Measurements from ENCODE around the gene SLC35C1. TPM values are rescaled to one million over a fixed set of nuclear protein-coding genes. Genes with fewer than 3 reads are reported as not detected.
A peak's percentile ranks its signal among the peaks of the same experiment; 100 is the strongest.

The SLC35C1 gene
- total and polyA plus RNA-seq, 2 experiments from 2014 or later: 6.8 to 11.0 TPM

- Mint-ChIP-seq H3K9me3 (no peaks in the 10 kb centered on the region), H3K36me3 (ENCODE audit: low read depth) (no peaks in the 10 kb centered on the region; the same call in 2 of the 3 replicates)
- peak overlapping the region; percentile 93; the same call in 1 of the 2 replicates for H2AFZ ChIP-seq
Measured at GRCh38 chr11:45799562-45799961, 5.4 kb upstream of the SLC35C1 start.

More at GRCh38 chr11:45799562-45799961, 5.4 kb upstream of the SLC35C1 start:
- Histone ChIP-seq H3K9me2 (ENCODE audit: insufficient read depth) (no peaks in the 10 kb centered on the region; the same call in 1 of the 2 replicates), H3K79me2 (replicated peaks; ENCODE audit: insufficient read depth) (no peaks in the 10 kb centered on the region), H3F3A (replicated peaks; ENCODE audit: low read depth) (no peaks in the 10 kb centered on the region), H3K27me3 (ENCODE audit: insufficient read depth) (peaks cover 18% of the 10 kb centered on the region), H3K36me3 (ENCODE audit: insufficient read depth) (no peaks in the 10 kb centered on the region), H3K27ac (ENCODE audit: low read depth) (no peak overlapping the region), H3K4me3 (no peak overlapping the region), H3K4me1 (ENCODE audit: insufficient read depth) (no peaks in the 10 kb centered on the region), H4K20me1 (replicated peaks; ENCODE audit: insufficient read depth) (no peaks in the 10 kb centered on the region), H3K4me2 (no peak overlapping the region)
- DNase-seq (ENCODE audit: low spot score) (no peak), ATAC-seq (no peak)
- peaks cover 31% of the 10 kb centered on the region for H3K27me3 Mint-ChIP-seq (ENCODE audit: insufficient read depth, low read depth, poor library complexity)
- no peak overlapping the region for H3K4me3 Mint-ChIP-seq
- TF ChIP-seq ZNF331 (CRISPR knock-in tag; IDR thresholded peaks at IDR 0.05; ENCODE audit: low read depth) (no peak), JUNB (IDR thresholded peaks at IDR 0.05; ENCODE audit: unreplicated experiment) (no peak), STAT1 (IDR thresholded peaks at IDR 0.05; ENCODE audit: unreplicated experiment) (no peak), REST (IDR thresholded peaks at IDR 0.05; ENCODE audit: unreplicated experiment) (no peak), ZNF462 (CRISPR knock-in tag; IDR thresholded peaks at IDR 0.05) (no peak), EZH2 (IDR thresholded peaks at IDR 0.05; ENCODE audit: low read depth, unreplicated experiment) (no peak), EZH2phosphoT487 (IDR thresholded peaks at IDR 0.05; ENCODE audit: unreplicated experiment) (no peak), ZNF114 (CRISPR knock-in tag; IDR thresholded peaks at IDR 0.05) (no peak), NANOG (IDR thresholded peaks at IDR 0.05; ENCODE audit: borderline replicate concordance) (no peak), ETS1 (IDR thresholded peaks at IDR 0.05) (no peak), CTCF (conservative IDR thresholded peaks at IDR 0.05; ENCODE audit: low read depth in 2 of 2) (no peak), POLR2AphosphoS5 (IDR thresholded peaks at IDR 0.05; ENCODE audit: low read depth) (no peak), CREB1 (CRISPR knock-in tag; IDR thresholded peaks at IDR 0.05; ENCODE audit: low read depth) (no peak)
- peaks cover 2% of the 10 kb centered on the region; the same call in 2 of the 3 replicates for H3K4me1 Mint-ChIP-seq
- H3K27ac Mint-ChIP-seq: no peak overlapping the region
